Activated T-cell treated with anti-CD3 and anti-CD28 coated beads for 4 hours (primary cell): ENCODE measurements around the gene C22orf15.

Source experiments
- DNase-seq: peaks from one replicate; pipeline ENCODE4 v3.0.0-alpha.2; 2020

C22orf15 gene

GRCh38 chr22:23790819-23791737 lies 28.3 kb downstream of the C22orf15 start:
- no peak for DNase-seq

- no peak for DNase-seq
These were observed 29.2 kb downstream of the C22orf15 start for GRCh38 chr22:23791738-23792645.

- no peak for DNase-seq
These were observed 30.5 kb downstream of the C22orf15 start for GRCh38 chr22:23793326-23793725.

DNA sequence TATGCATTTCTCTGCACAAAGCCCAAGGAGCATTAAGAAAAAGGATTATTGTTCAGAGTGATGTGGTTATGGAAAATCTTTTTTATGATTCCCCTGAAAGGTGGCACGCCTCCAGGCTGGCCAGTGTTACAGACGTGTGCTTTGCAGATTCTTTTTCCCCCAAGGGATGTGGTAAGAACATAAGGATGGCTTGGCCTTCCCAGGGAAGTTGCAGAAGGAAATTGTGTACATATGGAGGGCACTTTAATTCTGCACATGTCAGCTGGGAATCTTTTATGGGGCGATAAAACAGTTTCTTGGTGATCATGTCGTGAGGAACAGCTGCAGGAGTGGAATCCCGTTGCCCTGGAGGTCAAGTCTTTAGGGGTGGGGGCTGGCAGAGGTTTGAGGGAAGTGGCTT lies 33.7 kb downstream of the C22orf15 start:
- no peak for DNase-seq

DNA sequence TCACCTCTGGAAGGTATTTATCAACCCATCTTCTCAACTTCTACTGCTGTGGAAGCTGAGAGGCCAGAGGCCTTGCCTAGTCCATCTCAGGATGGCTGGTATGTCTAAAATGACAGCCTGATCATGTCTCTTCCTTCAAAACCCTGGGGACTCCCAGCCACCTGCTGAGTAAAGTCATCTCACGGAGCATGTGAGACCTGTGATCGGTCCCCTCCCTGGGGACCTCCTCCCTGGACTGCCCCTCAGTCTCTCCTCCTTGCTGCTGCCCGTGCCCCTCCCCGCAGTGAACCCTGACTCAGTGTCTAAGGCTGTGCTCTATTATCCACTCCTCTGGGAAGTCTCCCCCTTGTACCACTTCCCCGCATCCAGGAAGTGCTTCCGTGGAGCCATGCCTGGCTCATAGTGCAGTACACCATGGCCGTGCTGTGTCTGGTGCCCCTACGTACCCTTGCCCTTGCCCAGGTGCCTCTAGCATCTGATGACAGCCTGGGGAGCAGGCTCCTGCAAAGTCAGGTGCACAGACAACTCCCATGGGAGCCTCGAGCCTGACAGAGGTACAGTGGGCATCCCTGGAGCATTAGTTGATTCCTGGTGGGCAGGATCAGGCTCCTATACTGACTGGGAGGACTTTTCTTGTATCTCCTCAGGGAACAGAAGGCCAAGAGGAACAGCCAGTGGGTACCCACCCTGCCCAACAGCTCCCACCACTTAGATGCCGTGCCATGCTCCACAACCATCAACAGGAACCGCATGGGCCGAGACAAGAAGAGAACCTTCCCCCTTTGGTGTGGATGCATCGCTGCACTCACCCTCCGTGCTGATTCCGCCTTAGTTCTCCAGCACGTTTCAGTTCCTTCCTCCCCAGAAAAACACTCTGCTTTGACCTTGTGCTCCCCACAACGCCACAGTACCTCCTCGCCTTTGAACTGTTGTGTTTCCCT lies 37.8 kb downstream of the C22orf15 start:
- DNase-seq = no peak

- DNase-seq = no peak
These were observed 38.5 kb downstream of the C22orf15 start for GRCh38 chr22:23801238-23801821.

GRCh38 chr22:23801886-23802377 lies 39.1 kb downstream of the C22orf15 start:
- DNase-seq = no peak

GRCh38 chr22:23803001-23803819 lies 40.4 kb downstream of the C22orf15 start:
- DNase-seq = no peak

DNA sequence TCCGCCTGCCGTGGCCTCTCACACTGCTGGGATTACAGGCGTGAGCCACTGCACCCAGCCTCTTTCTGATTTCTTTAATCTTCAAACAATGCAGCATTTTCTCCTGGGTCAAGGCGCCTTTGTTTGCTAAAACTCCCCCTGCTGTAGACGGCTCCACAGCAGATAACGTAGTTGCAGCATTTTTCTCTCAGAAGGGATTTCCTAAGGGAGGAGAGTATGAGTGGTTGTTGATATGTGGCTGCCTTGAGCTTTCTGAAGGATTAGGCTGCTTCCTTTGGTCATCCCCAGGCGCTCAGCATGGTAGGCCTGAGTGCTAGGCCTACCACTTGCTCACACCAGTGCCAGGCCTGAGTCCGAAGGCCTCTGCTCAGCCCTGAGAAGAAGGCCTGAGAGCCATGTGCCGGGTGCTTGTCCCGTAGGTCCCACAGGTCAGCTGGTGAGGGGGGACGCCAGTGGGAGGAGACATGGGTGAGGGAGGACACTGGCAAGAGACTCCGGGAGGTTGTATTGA lies 42.0 kb downstream of the C22orf15 start:
- no peak for DNase-seq

- no peak for DNase-seq
These were observed 44.0 kb downstream of the C22orf15 start for GRCh38 chr22:23806837-23807236.

GRCh38 chr22:23812378-23812777 lies 49.6 kb downstream of the C22orf15 start:
- no peak for DNase-seq
